ENCODE data around the gene SOX6.

Gene SOX6

GRCh38 chr11:15981292-15981691 is 375.1 kb downstream of the SOX6 start:
- TF ChIP-seq, protein P1, sequence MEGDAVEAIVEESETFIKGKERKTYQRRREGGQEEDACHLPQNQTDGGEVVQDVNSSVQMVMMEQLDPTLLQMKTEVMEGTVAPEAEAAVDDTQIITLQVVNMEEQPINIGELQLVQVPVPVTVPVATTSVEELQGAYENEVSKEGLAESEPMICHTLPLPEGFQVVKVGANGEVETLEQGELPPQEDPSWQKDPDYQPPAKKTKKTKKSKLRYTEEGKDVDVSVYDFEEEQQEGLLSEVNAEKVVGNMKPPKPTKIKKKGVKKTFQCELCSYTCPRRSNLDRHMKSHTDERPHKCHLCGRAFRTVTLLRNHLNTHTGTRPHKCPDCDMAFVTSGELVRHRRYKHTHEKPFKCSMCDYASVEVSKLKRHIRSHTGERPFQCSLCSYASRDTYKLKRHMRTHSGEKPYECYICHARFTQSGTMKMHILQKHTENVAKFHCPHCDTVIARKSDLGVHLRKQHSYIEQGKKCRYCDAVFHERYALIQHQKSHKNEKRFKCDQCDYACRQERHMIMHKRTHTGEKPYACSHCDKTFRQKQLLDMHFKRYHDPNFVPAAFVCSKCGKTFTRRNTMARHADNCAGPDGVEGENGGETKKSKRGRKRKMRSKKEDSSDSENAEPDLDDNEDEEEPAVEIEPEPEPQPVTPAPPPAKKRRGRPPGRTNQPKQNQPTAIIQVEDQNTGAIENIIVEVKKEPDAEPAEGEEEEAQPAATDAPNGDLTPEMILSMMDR (IDR thresholded peaks at IDR 0.05; ENCODE audit: low read depth, low read length, missing control alignments), result no peak
- H3K4me3 ChIP-seq (ENCODE audit: low read depth, low read length), result no peak overlapping the region
- no peak for DNase-seq (ENCODE audit: low read depth)
- in situ Hi-C loops (cut with HindIII; ENCODE audit: low sequenced_read_pairs), result no loop called here

- TF ChIP-seq, protein P1 (IDR thresholded peaks at IDR 0.05; ENCODE audit: low read depth, low read length, missing control alignments), result no peak
- in situ Hi-C loops (cut with HindIII; ENCODE audit: low sequenced_read_pairs), result no loop called here
- no peak for DNase-seq (ENCODE audit: low read depth)
- no peak overlapping the region for H3K4me3 ChIP-seq (ENCODE audit: low read depth, low read length)
Observed at GRCh38 chr11:15977116-15977515, 379.2 kb downstream of the SOX6 start.

DNA sequence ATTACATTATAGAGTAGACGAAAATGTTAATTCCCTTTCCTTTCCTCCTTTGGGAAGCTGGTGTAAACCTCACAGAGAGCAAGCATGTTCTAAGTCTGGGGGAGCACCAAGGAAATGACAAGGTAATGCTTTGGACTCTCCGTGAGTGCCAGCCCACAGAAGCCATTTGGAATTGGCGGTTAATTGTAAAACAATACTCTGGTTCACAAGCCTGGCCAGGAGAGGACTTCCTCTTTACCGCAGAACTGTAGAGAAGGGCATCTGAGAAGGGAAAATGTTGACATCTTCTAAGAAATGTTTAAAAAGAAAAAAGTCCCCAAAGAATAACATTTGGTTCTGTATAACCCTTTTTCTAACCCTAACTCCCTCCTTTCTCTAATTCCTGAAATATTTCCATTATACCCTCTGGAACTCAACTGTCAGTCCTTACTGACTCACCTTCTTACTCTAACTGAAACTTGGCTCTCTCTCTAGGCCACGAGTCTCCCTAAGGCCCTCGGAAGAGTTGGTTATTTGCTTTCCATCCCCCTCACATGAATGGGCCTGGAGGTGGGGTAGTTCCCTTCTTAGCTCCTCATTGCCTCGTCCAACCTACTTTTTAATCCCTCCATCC is 379.8 kb downstream of the SOX6 start:
- H3K4me3 ChIP-seq (ENCODE audit: low read depth, low read length), result no peak overlapping the region
- no peak for DNase-seq (ENCODE audit: low read depth)
- TF ChIP-seq, protein P1 (IDR thresholded peaks at IDR 0.05; ENCODE audit: low read depth, low read length, missing control alignments), result no peak
- in situ Hi-C loops (cut with HindIII; ENCODE audit: low sequenced_read_pairs), result no loop called here

DNA sequence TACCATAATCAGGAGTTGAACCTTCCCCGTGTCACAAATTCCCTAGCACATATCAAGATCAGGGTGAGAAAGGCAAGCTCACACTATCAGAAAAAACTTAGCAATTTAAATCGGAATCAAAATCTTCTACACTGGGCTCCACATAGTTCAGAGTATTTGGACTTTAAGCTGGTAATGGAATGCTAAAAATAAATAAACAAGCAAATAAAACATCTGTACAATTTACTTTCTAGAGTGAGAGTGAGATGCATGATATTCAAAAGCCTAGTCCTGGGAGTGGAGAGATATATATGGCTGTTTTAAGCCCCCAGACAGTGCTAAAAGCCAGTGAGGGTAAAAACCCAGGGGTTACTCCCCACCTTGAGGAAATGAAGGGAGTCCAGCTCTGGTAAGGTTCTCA is 380.6 kb downstream of the SOX6 start:
- no peak overlapping the region for H3K4me3 ChIP-seq (ENCODE audit: low read depth, low read length)
- in situ Hi-C loops (cut with HindIII; ENCODE audit: low sequenced_read_pairs), result no loop called here
- no peak for DNase-seq (ENCODE audit: low read depth)
- TF ChIP-seq, protein P1 (IDR thresholded peaks at IDR 0.05; ENCODE audit: low read depth, low read length, missing control alignments), result no peak

DNA sequence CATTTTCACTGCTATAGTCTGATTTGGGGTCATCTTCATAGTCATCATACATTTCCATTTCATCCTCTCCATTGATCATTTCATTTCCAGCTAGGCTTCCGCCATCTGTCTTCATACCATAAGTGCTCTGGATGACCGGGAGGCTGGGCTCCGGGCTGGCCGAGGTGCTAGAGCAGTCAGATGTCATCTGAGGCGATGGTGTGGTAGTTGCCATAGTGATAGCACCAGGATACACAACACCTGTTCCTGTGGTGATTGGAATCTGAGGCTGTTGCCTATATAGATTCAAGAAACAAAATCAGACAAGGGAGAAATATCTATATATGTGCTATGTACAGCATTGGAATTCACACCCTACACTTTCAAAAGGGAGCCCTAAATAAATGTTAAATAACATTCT is 383.5 kb downstream of the SOX6 start:
- TF ChIP-seq, protein P1 (IDR thresholded peaks at IDR 0.05; ENCODE audit: low read depth, low read length, missing control alignments), result no peak
- in situ Hi-C loops (cut with HindIII; ENCODE audit: low sequenced_read_pairs), result no loop called here
- H3K4me3 ChIP-seq (ENCODE audit: low read depth, low read length), result no peak overlapping the region
- DNase-seq (ENCODE audit: low read depth), result no peak

GRCh38 chr11:15971215-15971546 is 385.2 kb downstream of the SOX6 start:
- in situ Hi-C loops (cut with HindIII; ENCODE audit: low sequenced_read_pairs), result no loop called here
- TF ChIP-seq, protein P1 (IDR thresholded peaks at IDR 0.05; ENCODE audit: low read depth, low read length, missing control alignments), result no peak
- no peak overlapping the region for H3K4me3 ChIP-seq (ENCODE audit: low read depth, low read length)
- no peak for DNase-seq (ENCODE audit: low read depth)
